Progenitor cell of endocrine pancreas (in vitro differentiated cells): Measurements from ENCODE around the gene SND1. TPM values are rescaled to one million over a fixed set of nuclear protein-coding genes. Genes with fewer than 3 reads are reported as not detected.
A peak's percentile ranks its signal among the peaks of the same experiment; 100 is the strongest.

ENCODE experiments used
- DNase-seq: peaks from one replicate; pipeline ENCODE4 v3.0.0; 2021; ENCODE audit warnings: low spot score; ENCODE audit not compliant: unreplicated experiment
- H3K27ac Mint-ChIP-seq: 2 replicates; pipeline ENCODE4 v1.8.0; 2021; ENCODE audit warnings: mild to moderate bottlenecking, moderate library complexity, mixed read lengths
- H3K27me3 Mint-ChIP-seq: 2 replicates; pipeline ENCODE4 v1.8.0; 2021; ENCODE audit warnings: mixed read lengths
- H3K36me3 Mint-ChIP-seq: 2 replicates; pipeline ENCODE4 v1.8.0; 2022; ENCODE audit warnings: mixed read lengths; ENCODE audit not compliant: insufficient read depth
- H3K4me1 Mint-ChIP-seq: 2 replicates; pipeline ENCODE4 v1.8.0; 2021; ENCODE audit warnings: low read depth, mixed read lengths
- H3K4me3 Mint-ChIP-seq: 2 replicates; pipeline ENCODE4 v1.8.0; 2021; ENCODE audit warnings: low read depth, mild to moderate bottlenecking, moderate library complexity, mixed read lengths
- H3K9me3 Mint-ChIP-seq: 2 replicates; pipeline ENCODE4 v1.8.0; 2021; ENCODE audit warnings: low read depth, mixed read lengths
- CTCF ChIP-seq: fragments of 200-600 bp; sonication (generic); IDR thresholded peaks from one replicate; pipeline ENCODE4 v1.5.0; 2021; ENCODE audit warnings: antibody characterized with exemption, mild to moderate bottlenecking; ENCODE audit not compliant: unreplicated experiment
- total RNA-seq: library from RNA; stranded (reverse); gene quantifications from 2 replicates; pipeline ENCODE4 v1.2.1, GENCODE V29; 2021

SND1 gene
- total RNA-seq, 1 donor from 2014 or later = 213 TPM

- no peak for TF ChIP-seq CTCF
- no peak overlapping the region for H3K27ac Mint-ChIP-seq
- peaks cover 7% of the 10 kb centered on the region for H3K4me1 Mint-ChIP-seq
- H3K4me3 Mint-ChIP-seq = no peak overlapping the region
- no peaks in the 10 kb centered on the region for H3K9me3 Mint-ChIP-seq
- DNase-seq = no peak
- no peaks in the 10 kb centered on the region for H3K27me3 Mint-ChIP-seq
- H3K36me3 Mint-ChIP-seq = no peaks in the 10 kb centered on the region
Measured at GRCh38 chr7:127644484-127644883, 7.5 kb upstream of the SND1 start.

DNA sequence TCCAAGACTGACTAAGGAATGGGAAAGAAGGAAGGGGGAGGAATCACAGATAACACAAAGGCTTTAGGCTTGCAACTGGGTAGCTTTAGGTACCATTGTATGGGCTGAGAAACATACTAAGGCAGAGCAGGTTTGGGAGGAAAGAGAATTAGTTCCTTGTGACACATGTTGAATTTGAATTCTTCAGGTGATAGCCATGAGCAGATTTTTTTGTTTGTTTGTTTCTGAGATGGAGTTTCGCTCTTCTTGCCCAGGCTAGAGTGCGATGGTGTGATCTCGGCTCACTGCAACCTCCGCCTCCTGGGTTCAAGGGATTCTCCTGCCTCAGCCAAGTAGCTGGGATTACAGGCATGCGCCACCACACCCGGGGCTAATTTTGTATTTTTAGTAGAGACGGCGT is 4.4 kb upstream of the SND1 start:
- H3K4me3 Mint-ChIP-seq = no peak overlapping the region
- TF ChIP-seq CTCF = no peak
- H3K4me1 Mint-ChIP-seq = peaks cover 8% of the 10 kb centered on the region
- H3K27ac Mint-ChIP-seq = no peak overlapping the region
- DNase-seq = no peak
- H3K27me3 Mint-ChIP-seq = no peaks in the 10 kb centered on the region
- no peaks in the 10 kb centered on the region for H3K36me3 Mint-ChIP-seq
- no peaks in the 10 kb centered on the region for H3K9me3 Mint-ChIP-seq

- Mint-ChIP-seq H3K27ac (no peak overlapping the region), H3K36me3 (no peaks in the 10 kb centered on the region), H3K4me3 (no peak overlapping the region), H3K9me3 (no peaks in the 10 kb centered on the region), H3K27me3 (no peaks in the 10 kb centered on the region), H3K4me1 (peaks cover 20% of the 10 kb centered on the region)
- TF ChIP-seq CTCF = no peak
- DNase-seq = no peak
Measured at GRCh38 chr7:127648986-127649385, 3.0 kb upstream of the SND1 start.

- DNase-seq = no peak
- Mint-ChIP-seq H3K4me3 (peak overlapping the region; percentile 97), H3K4me1 (peaks cover 36% of the 10 kb centered on the region), H3K27ac (peak overlapping the region; percentile 99), H3K36me3 (no peaks in the 10 kb centered on the region), H3K9me3 (no peaks in the 10 kb centered on the region), H3K27me3 (no peaks in the 10 kb centered on the region)
- TF ChIP-seq CTCF = no peak
Measured at GRCh38 chr7:127650847-127651555, 993 bp upstream of the SND1 start.

GRCh38 chr7:127652333-127653248 is 597 bp downstream of the SND1 start:
- H3K9me3 Mint-ChIP-seq = no peaks in the 10 kb centered on the region
- DNase-seq = no peak
- peaks cover 36% of the 10 kb centered on the region for H3K4me1 Mint-ChIP-seq
- H3K36me3 Mint-ChIP-seq = peaks cover 2% of the 10 kb centered on the region
- H3K27me3 Mint-ChIP-seq = no peaks in the 10 kb centered on the region
- peak overlapping the region; percentile 99 for H3K27ac Mint-ChIP-seq
- TF ChIP-seq CTCF = no peak
- H3K4me3 Mint-ChIP-seq = peak overlapping the region; percentile 97
